Panc1 (cell line): ENCODE measurements around the gene SBK1.

ENCODE experiments used
- POLR2AphosphoS5 ChIP-seq: IDR thresholded peaks from 2 replicates; pipeline ENCODE4 v1.6.1; 2012; ENCODE audit warnings: mild to moderate bottlenecking, low read depth, low read length, moderate library complexity
- SIN3A ChIP-seq: IDR thresholded peaks from 2 replicates; pipeline ENCODE4 v1.6.1; 2012; ENCODE audit warnings: low read depth, mild to moderate bottlenecking, low read length, moderate library complexity, borderline replicate concordance; ENCODE audit not compliant: insufficient read depth
- TCF7L2 ChIP-seq: IDR thresholded peaks from 2 replicates; pipeline ENCODE4 v1.6.1; 2011; ENCODE audit warnings: mild to moderate bottlenecking, low read depth, low read length, inconsistent platforms
- TF ChIP-seq, protein P1 (sequence below): fragments of 450-650 bp; IDR thresholded peaks from 2 replicates; pipeline ENCODE4 v1.5.1; 2017; ENCODE audit warnings: mild to moderate bottlenecking
- TF ChIP-seq, protein P2 (sequence below), 2 experiments: IDR thresholded peaks; 2 replicates each; pipeline ENCODE4 v1.6.1; 2011 to 2012; ENCODE audit warnings: low read depth in 2 of 2, control low read depth in 1 of 2, low read length in 1 of 2, mild to moderate bottlenecking in 1 of 2, moderate library complexity in 1 of 2; ENCODE audit not compliant: insufficient read depth in 1 of 2

DNA sequence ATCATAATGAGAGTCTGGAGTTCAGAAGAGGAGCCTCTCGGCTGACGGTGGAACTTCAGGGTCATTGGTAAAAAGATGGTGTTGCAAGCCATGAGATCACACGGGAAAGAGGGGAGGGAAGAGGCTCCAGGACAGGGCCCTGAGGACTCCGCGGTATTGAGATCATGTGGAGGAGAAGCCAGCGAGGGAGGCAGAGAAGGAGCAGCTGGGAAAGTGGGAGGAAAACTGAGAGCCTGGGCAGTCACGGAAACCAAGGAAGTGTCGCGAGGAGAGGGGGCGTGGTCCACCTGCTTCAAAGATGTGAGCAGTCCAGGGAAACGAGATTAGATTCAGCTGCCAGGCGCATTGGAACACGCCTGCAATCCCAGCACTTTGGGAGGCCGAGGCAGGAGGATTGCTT, 27.7 kb upstream of the SBK1 start:
- TF ChIP-seq, protein P1, sequence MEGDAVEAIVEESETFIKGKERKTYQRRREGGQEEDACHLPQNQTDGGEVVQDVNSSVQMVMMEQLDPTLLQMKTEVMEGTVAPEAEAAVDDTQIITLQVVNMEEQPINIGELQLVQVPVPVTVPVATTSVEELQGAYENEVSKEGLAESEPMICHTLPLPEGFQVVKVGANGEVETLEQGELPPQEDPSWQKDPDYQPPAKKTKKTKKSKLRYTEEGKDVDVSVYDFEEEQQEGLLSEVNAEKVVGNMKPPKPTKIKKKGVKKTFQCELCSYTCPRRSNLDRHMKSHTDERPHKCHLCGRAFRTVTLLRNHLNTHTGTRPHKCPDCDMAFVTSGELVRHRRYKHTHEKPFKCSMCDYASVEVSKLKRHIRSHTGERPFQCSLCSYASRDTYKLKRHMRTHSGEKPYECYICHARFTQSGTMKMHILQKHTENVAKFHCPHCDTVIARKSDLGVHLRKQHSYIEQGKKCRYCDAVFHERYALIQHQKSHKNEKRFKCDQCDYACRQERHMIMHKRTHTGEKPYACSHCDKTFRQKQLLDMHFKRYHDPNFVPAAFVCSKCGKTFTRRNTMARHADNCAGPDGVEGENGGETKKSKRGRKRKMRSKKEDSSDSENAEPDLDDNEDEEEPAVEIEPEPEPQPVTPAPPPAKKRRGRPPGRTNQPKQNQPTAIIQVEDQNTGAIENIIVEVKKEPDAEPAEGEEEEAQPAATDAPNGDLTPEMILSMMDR: no peak
- TF ChIP-seq TCF7L2 (no peak), POLR2AphosphoS5 (no peak), SIN3A (no peak)
- TF ChIP-seq, protein P2, sequence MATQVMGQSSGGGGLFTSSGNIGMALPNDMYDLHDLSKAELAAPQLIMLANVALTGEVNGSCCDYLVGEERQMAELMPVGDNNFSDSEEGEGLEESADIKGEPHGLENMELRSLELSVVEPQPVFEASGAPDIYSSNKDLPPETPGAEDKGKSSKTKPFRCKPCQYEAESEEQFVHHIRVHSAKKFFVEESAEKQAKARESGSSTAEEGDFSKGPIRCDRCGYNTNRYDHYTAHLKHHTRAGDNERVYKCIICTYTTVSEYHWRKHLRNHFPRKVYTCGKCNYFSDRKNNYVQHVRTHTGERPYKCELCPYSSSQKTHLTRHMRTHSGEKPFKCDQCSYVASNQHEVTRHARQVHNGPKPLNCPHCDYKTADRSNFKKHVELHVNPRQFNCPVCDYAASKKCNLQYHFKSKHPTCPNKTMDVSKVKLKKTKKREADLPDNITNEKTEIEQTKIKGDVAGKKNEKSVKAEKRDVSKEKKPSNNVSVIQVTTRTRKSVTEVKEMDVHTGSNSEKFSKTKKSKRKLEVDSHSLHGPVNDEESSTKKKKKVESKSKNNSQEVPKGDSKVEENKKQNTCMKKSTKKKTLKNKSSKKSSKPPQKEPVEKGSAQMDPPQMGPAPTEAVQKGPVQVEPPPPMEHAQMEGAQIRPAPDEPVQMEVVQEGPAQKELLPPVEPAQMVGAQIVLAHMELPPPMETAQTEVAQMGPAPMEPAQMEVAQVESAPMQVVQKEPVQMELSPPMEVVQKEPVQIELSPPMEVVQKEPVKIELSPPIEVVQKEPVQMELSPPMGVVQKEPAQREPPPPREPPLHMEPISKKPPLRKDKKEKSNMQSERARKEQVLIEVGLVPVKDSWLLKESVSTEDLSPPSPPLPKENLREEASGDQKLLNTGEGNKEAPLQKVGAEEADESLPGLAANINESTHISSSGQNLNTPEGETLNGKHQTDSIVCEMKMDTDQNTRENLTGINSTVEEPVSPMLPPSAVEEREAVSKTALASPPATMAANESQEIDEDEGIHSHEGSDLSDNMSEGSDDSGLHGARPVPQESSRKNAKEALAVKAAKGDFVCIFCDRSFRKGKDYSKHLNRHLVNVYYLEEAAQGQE (IDR thresholded peaks at IDR 0.05; ENCODE audit: insufficient read depth in 1 of 2, low read depth in 2 of 2, low read length in 1 of 2): no peak
